GM12865 (cell line): ENCODE data around the gene MRGPRG.

Experiments
- DNase-seq: peaks from one replicate; pipeline ENCODE4 v3.0.0; 2010; ENCODE audit warnings: low read depth
- H3K4me3 ChIP-seq: 2 replicates; pipeline ENCODE4 v1.5.1; 2011; ENCODE audit warnings: mild to moderate bottlenecking, low read depth, low read length, control low read depth
- CTCF ChIP-seq: IDR thresholded peaks from 2 replicates; pipeline ENCODE4 v1.5.1; 2011; ENCODE audit warnings: low read length, control low read depth, low read depth, inconsistent platforms; ENCODE audit not compliant: insufficient read depth; ENCODE audit errors: missing control alignments

MRGPRG gene

DNA sequence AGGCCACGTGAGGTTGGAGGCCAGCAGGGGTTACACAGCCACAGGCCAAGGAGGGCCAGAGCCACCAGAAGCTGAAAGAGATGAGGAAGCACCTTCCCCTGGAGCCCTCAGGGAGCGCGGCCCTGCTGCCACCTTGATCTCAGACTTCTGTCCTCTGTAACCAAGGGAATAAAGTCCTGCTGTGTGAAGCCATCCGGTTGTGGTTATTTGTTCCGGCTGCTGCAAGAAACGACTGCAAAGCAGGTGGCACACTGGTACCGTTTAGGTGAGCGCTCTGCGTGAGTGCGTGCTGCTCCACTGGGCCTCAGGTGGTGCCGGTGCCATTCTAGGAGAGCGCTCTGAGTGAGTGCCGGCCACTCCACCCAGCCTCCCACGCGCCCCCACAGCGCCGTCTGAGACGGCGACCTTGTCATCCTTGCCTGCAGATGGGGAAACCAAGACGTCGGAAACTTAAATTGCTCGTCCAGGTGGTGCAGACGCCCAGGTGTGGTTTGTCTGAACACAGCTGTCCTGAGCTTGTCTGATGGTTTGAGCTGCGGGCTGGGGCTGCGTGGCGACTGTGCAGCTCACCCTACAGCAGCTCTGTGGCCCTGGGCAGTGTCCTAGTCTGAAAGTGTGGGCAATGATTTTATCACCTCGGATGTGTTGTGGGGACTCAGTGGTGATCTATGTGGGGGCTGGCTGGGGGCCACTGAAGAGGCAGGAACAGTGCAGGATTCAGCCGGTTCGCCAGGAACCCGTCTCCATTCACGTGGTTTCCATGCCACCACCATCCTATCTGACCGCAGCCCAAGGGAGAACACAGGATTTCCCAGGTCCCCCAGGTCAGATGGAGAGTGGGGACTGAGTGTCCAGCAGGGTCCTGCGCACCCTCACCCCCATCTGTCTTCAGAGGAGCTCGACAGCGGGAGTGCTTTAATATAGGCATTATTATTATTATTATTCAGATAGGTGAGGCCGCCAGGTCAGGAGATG is 4.6 kb upstream of the MRGPRG start:
- no peak for DNase-seq
- TF ChIP-seq CTCF = no peak
- no peak overlapping the region for H3K4me3 ChIP-seq

- no peak overlapping the region for H3K4me3 ChIP-seq
- TF ChIP-seq CTCF = no peak
- DNase-seq = no peak
Observed at GRCh38 chr11:3222003-3222855, 3.6 kb upstream of the MRGPRG start.

GRCh38 chr11:3221408-3222002 is 2.9 kb upstream of the MRGPRG start:
- TF ChIP-seq CTCF = no peak
- DNase-seq = no peak
- no peak overlapping the region for H3K4me3 ChIP-seq

DNA sequence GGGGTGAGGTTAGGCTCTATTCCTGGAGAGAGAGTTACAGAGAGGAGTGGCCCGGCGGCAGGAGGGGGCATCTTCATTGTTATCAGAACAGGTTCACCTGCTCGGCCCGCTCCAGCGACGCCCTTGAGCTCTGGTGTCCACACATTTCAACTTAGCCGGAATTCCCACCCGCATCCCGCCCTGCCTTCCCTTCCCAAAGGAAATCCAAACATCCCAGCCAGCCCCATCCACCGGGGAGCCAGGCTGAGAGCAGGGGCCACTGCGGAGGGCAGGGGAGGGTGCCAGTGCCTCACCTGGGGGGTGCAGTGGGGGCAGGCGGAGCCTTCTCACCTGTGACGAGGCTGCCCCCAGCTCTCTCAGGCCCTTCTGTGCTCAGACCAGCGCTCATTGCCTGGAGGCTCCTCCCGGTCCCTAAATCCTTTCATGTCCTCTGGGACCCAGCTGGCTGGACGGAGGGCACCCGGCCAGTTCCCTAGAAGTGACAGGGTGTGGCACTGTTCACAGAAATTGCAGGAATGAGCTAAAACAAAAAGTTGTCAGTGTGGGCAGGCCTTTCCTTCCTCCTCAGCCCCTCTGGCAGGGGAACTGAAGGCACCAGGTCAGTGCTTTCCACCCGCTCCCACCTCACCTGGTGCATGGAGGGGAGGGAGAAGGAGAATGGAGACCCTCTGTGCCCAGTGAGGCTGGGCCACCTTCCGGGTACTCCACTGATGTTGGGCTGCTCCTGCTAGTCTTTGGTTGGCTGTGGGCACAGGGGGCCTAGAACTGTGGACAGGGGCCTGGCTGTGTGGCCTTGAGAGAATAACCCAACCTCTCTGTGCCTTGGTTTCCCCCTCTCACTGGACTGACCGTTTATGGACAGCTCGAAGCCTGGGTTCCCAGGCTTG is 2.2 kb upstream of the MRGPRG start:
- H3K4me3 ChIP-seq = no peak overlapping the region
- DNase-seq = no peak
- no peak for TF ChIP-seq CTCF

GRCh38 chr11:3220101-3220500 is 1.5 kb upstream of the MRGPRG start:
- no peak for DNase-seq
- no peak overlapping the region for H3K4me3 ChIP-seq

More at GRCh38 chr11:3220101-3220500, 1.5 kb upstream of the MRGPRG start:
- TF ChIP-seq CTCF = no peak
